Body of pancreas (tissue), 4 donors: ENCODE results near the gene CDC5L.
"Not testable (repeated sequence)": the region's sequence is repeated elsewhere in the genome, so short reads cannot be mapped to it uniquely, and the experiment has no call there.

ENCODE experiments used
- CTCF ChIP-seq, 7 experiments: fragments of 450-650 bp in 4 of 7; fragments of 200-600 bp in 3 of 7; sonication (generic) in 3 of 7; IDR thresholded peaks; one replicate each; pipeline ENCODE4 v1.5.1; 2016 to 2019; ENCODE audit warnings: antibody characterized with exemption in 7 of 7
- POLR2A ChIP-seq, 3 donors: fragments of 450-650 bp; IDR thresholded peaks; one replicate each; pipeline ENCODE4 v1.6.1; 2016; ENCODE audit warnings: antibody characterized with exemption in 3 of 3, mild to moderate bottlenecking in 2 of 3

DNA sequence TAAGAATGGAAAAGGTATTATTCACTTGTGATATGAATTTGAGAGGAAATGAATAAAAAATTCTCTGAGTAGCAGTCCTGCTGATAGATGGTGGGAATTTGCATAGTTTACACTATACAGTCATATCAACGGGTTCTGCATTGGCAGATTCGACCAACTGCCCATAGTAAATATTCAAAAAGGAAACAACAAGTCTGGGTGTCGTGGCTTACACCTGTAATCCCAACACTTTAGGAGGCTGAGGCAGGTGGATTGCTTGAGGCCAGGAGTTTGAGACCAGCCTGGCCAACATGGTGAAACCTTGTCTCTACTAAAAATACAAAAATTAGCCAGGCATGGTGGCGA is 36.9 kb upstream of the CDC5L start:
- TF ChIP-seq CTCF, POLR2A (IDR thresholded peaks at IDR 0.05): not testable (repeated sequence)
